GM18858 (cell line): ENCODE results near the gene TERT.
"Not testable (repeated sequence)": the region's sequence is repeated elsewhere in the genome, so short reads cannot be mapped to it uniquely, and the experiment has no call there.

Experiments
- ATAC-seq: cut with Tn5 transposase; IDR thresholded peaks from one replicate; pipeline ENCODE4 v1.9.1; 2021; ENCODE audit not compliant: unreplicated experiment

The TERT gene

GRCh38 chr5:1331861-1332405 lies 37.1 kb upstream of the TERT start:
- no peak for ATAC-seq

GRCh38 chr5:1330847-1331831 lies 36.3 kb upstream of the TERT start:
- ATAC-seq: no peak

GRCh38 chr5:1330146-1330846 lies 35.4 kb upstream of the TERT start:
- no peak for ATAC-seq

- ATAC-seq: no peak
These were observed 34.3 kb upstream of the TERT start for GRCh38 chr5:1329111-1329579.

GRCh38 chr5:1328237-1329110 lies 33.6 kb upstream of the TERT start:
- ATAC-seq: not testable (repeated sequence)

GRCh38 chr5:1326901-1327756 lies 32.3 kb upstream of the TERT start:
- not testable (repeated sequence) for ATAC-seq

GRCh38 chr5:1326532-1326875 lies 31.6 kb upstream of the TERT start:
- not testable (repeated sequence) for ATAC-seq

- ATAC-seq: no peak
These were observed 31.1 kb upstream of the TERT start for GRCh38 chr5:1325870-1326531.

- no peak for ATAC-seq
These were observed 30.4 kb upstream of the TERT start for GRCh38 chr5:1325191-1325741.

- no peak for ATAC-seq
These were observed 29.9 kb upstream of the TERT start for GRCh38 chr5:1324719-1325190.

GRCh38 chr5:1324301-1324700 lies 29.4 kb upstream of the TERT start:
- no peak for ATAC-seq

GRCh38 chr5:1323803-1324173 lies 28.9 kb upstream of the TERT start:
- ATAC-seq: no peak

- ATAC-seq: no peak
These were observed 28.3 kb upstream of the TERT start for GRCh38 chr5:1322955-1323802.

GRCh38 chr5:1322036-1322900 lies 27.4 kb upstream of the TERT start:
- ATAC-seq: no peak

GRCh38 chr5:1321576-1321975 lies 26.7 kb upstream of the TERT start:
- ATAC-seq: no peak

GRCh38 chr5:1320436-1321344 lies 25.8 kb upstream of the TERT start:
- no peak for ATAC-seq
